ENCODE measurements around the gene LAMP2.

LAMP2 gene

GRCh38 chrX:120468479-120468824, 644 bp downstream of the LAMP2 start:
- no CpG with 5 or more reads among the region's 2 CpGs for WGBS (ENCODE audit: extremely low coverage, insufficient coverage, insufficient read length)
- peak overlapping the region; percentile 66 for H2AFZ ChIP-seq (ENCODE audit: insufficient read depth, low read length, poor library complexity)
- H4K91ac ChIP-seq (ENCODE audit: low read depth, low read length) = peak overlapping the region; percentile 74
- H3K9me3 ChIP-seq (ENCODE audit: insufficient read depth, low read depth, low read length) = no peaks in the 10 kb centered on the region
- peak overlapping the region; percentile 30 for H2BK12ac ChIP-seq (ENCODE audit: low read length)
- H3K4me2 ChIP-seq (ENCODE audit: low read length) = peak overlapping the region; percentile 81
- DNase-seq = peak; percentile 15 to 34
- H2BK5ac ChIP-seq (ENCODE audit: low read depth, low read length, poor library complexity) = peak overlapping the region; percentile 77
- peaks cover 6% of the 10 kb centered on the region for H3K79me1 ChIP-seq (ENCODE audit: low read length)
- H3K4me3 ChIP-seq (ENCODE audit: low read depth, low read length) = peak overlapping the region; percentile 87
- H3K4ac ChIP-seq (ENCODE audit: low read depth, low read length) = peak overlapping the region; percentile 52
- peak overlapping the region; percentile 44 for H4K12ac ChIP-seq (ENCODE audit: low read depth, low read length)
- no peak overlapping the region for H3K23ac ChIP-seq (ENCODE audit: low read length)
- peak overlapping the region; percentile 72 for H3K18ac ChIP-seq (ENCODE audit: low read length)
- H3K79me2 ChIP-seq (ENCODE audit: control insufficient read depth, insufficient read depth, low read length, poor library complexity) = peaks cover 7% of the 10 kb centered on the region
- H2BK120ac ChIP-seq (ENCODE audit: insufficient read depth, low read length, poor library complexity) = peak overlapping the region; percentile 86
- peak overlapping the region; percentile 82 for H3K9ac ChIP-seq (ENCODE audit: low read length)
- H4K8ac ChIP-seq (ENCODE audit: low read depth, low read length) = peak overlapping the region; percentile 66
- no peak overlapping the region for H2AK5ac ChIP-seq (ENCODE audit: low read length)
- peaks cover 0 to 3% of the 10 kb centered on the region in 2 experiments for H3K4me1 ChIP-seq (ENCODE audit: control insufficient read depth in 1 of 2, insufficient read depth in 2 of 2, low read length in 2 of 2)
- H3K36me3 ChIP-seq (ENCODE audit: control insufficient read depth in 1 of 2, insufficient read depth in 2 of 2, low read length in 2 of 2) = no peaks in the 10 kb centered on the region
- peak overlapping the region; percentile 85 for H3K27ac ChIP-seq (ENCODE audit: low read depth, low read length)
- H3K27me3 ChIP-seq (ENCODE audit: insufficient read depth, low read length) = no peaks in the 10 kb centered on the region
- H3K14ac ChIP-seq (ENCODE audit: low read length) = peak overlapping the region; percentile 73

- Histone ChIP-seq H3K9me3 (ENCODE audit: insufficient read depth, low read depth, low read length) (no peaks in the 10 kb centered on the region), H2BK120ac (ENCODE audit: insufficient read depth, low read length, poor library complexity) (no peak overlapping the region), H3K27me3 (ENCODE audit: insufficient read depth, low read length) (no peaks in the 10 kb centered on the region), H2BK5ac (ENCODE audit: low read depth, low read length, poor library complexity) (no peak overlapping the region), H3K14ac (ENCODE audit: low read length) (no peak overlapping the region), H4K91ac (ENCODE audit: low read depth, low read length) (no peak overlapping the region), H3K4me2 (ENCODE audit: low read length) (peak overlapping the region; percentile 81), H3K9ac (ENCODE audit: low read length) (no peak overlapping the region), H3K27ac (ENCODE audit: low read depth, low read length) (no peak overlapping the region), H2AFZ (ENCODE audit: insufficient read depth, low read length, poor library complexity) (no peak overlapping the region), H3K36me3 (ENCODE audit: control insufficient read depth in 1 of 2, insufficient read depth in 2 of 2, low read length in 2 of 2) (no peaks in the 10 kb centered on the region), H2AK5ac (ENCODE audit: low read length) (no peak overlapping the region), H3K79me2 (ENCODE audit: control insufficient read depth, insufficient read depth, low read length, poor library complexity) (peaks cover 7% of the 10 kb centered on the region), H4K12ac (ENCODE audit: low read depth, low read length) (no peak overlapping the region), H3K23ac (ENCODE audit: low read length) (no peak overlapping the region), H3K4me3 (ENCODE audit: low read depth, low read length) (no peak overlapping the region), H3K79me1 (ENCODE audit: low read length) (peaks cover 6% of the 10 kb centered on the region), H2BK12ac (ENCODE audit: low read length) (no peak overlapping the region), H3K4ac (ENCODE audit: low read depth, low read length) (peak overlapping the region; percentile 69), H4K8ac (ENCODE audit: low read depth, low read length) (no peak overlapping the region), H3K18ac (ENCODE audit: low read length) (no peak overlapping the region), H3K4me1 (ENCODE audit: control insufficient read depth in 1 of 2, insufficient read depth in 2 of 2, low read length in 2 of 2) (peaks cover 0 to 3% of the 10 kb centered on the region in 2 experiments)
- no peak for DNase-seq
- no CpG with 5 or more reads among the region's 4 CpGs for WGBS (ENCODE audit: extremely low coverage, insufficient coverage, insufficient read length)
Observed at GRCh38 chrX:120468071-120468470, 1.0 kb downstream of the LAMP2 start.

GRCh38 chrX:120464411-120464810, 4.7 kb downstream of the LAMP2 start:
- H4K8ac ChIP-seq (ENCODE audit: low read depth, low read length) = no peak overlapping the region
- no CpG with 5 or more reads among the region's 4 CpGs for WGBS (ENCODE audit: extremely low coverage, insufficient coverage, insufficient read length)

GRCh38 chrX:120463241-120463640, 5.9 kb downstream of the LAMP2 start:
- no peak overlapping the region for H2BK120ac ChIP-seq (ENCODE audit: insufficient read depth, low read length, poor library complexity)
- H2AFZ ChIP-seq (ENCODE audit: insufficient read depth, low read length, poor library complexity) = no peak overlapping the region
- no peak overlapping the region for H4K12ac ChIP-seq (ENCODE audit: low read depth, low read length)
- H3K9me3 ChIP-seq (ENCODE audit: insufficient read depth, low read depth, low read length) = no peaks in the 10 kb centered on the region
- no peak overlapping the region for H3K14ac ChIP-seq (ENCODE audit: low read length)
- H3K4me3 ChIP-seq (ENCODE audit: low read depth, low read length) = no peak overlapping the region
- H3K36me3 ChIP-seq (ENCODE audit: control insufficient read depth in 1 of 2, insufficient read depth in 2 of 2, low read length in 2 of 2) = no peaks in the 10 kb centered on the region
- H3K4me1 ChIP-seq (ENCODE audit: control insufficient read depth in 1 of 2, insufficient read depth in 2 of 2, low read length in 2 of 2) = peaks cover 0 to 5% of the 10 kb centered on the region in 2 experiments
- no peak overlapping the region for H2AK5ac ChIP-seq (ENCODE audit: low read length)
- no peaks in the 10 kb centered on the region for H3K27me3 ChIP-seq (ENCODE audit: insufficient read depth, low read length)
- no peak overlapping the region for H4K91ac ChIP-seq (ENCODE audit: low read depth, low read length)
- no peak overlapping the region for H3K9ac ChIP-seq (ENCODE audit: low read length)
- H3K23ac ChIP-seq (ENCODE audit: low read length) = no peak overlapping the region
- no peaks in the 10 kb centered on the region for H3K79me1 ChIP-seq (ENCODE audit: low read length)
- H3K18ac ChIP-seq (ENCODE audit: low read length) = no peak overlapping the region
- no peak overlapping the region for H4K8ac ChIP-seq (ENCODE audit: low read depth, low read length)
- no peak overlapping the region for H3K4me2 ChIP-seq (ENCODE audit: low read length)
- H3K4ac ChIP-seq (ENCODE audit: low read depth, low read length) = no peak overlapping the region
- DNase-seq = no peak
- H2BK5ac ChIP-seq (ENCODE audit: low read depth, low read length, poor library complexity) = no peak overlapping the region
- H2BK12ac ChIP-seq (ENCODE audit: low read length) = no peak overlapping the region
- H3K79me2 ChIP-seq (ENCODE audit: control insufficient read depth, insufficient read depth, low read length, poor library complexity) = peaks cover 2% of the 10 kb centered on the region
- no CpG with 5 or more reads among the region's 1 CpG for whole genome bisulfite sequencing (ENCODE audit: extremely low coverage, insufficient coverage, insufficient read length)
- H3K27ac ChIP-seq (ENCODE audit: low read depth, low read length) = no peak overlapping the region

More at GRCh38 chrX:120464411-120464810, 4.7 kb downstream of the LAMP2 start:
- H3K36me3 ChIP-seq (ENCODE audit: control insufficient read depth in 1 of 2, insufficient read depth in 2 of 2, low read length in 2 of 2) = no peaks in the 10 kb centered on the region
- no peaks in the 10 kb centered on the region for H3K9me3 ChIP-seq (ENCODE audit: insufficient read depth, low read depth, low read length)
- no peak overlapping the region for H4K91ac ChIP-seq (ENCODE audit: low read depth, low read length)
- no peak overlapping the region for H3K4ac ChIP-seq (ENCODE audit: low read depth, low read length)
- H2BK12ac ChIP-seq (ENCODE audit: low read length) = no peak overlapping the region
- H3K27ac ChIP-seq (ENCODE audit: low read depth, low read length) = no peak overlapping the region
- H3K9ac ChIP-seq (ENCODE audit: low read length) = no peak overlapping the region
- H3K4me2 ChIP-seq (ENCODE audit: low read length) = no peak overlapping the region
- H3K18ac ChIP-seq (ENCODE audit: low read length) = no peak overlapping the region
- H2AFZ ChIP-seq (ENCODE audit: insufficient read depth, low read length, poor library complexity) = no peak overlapping the region
- no peak overlapping the region for H3K4me3 ChIP-seq (ENCODE audit: low read depth, low read length)
- no peak overlapping the region for H4K12ac ChIP-seq (ENCODE audit: low read depth, low read length)
- peaks cover 0 to 3% of the 10 kb centered on the region in 2 experiments for H3K4me1 ChIP-seq (ENCODE audit: control insufficient read depth in 1 of 2, insufficient read depth in 2 of 2, low read length in 2 of 2)
- H3K79me1 ChIP-seq (ENCODE audit: low read length) = peaks cover 6% of the 10 kb centered on the region
- H2AK5ac ChIP-seq (ENCODE audit: low read length) = no peak overlapping the region
- DNase-seq = no peak
- peaks cover 7% of the 10 kb centered on the region for H3K79me2 ChIP-seq (ENCODE audit: control insufficient read depth, insufficient read depth, low read length, poor library complexity)
- no peak overlapping the region for H3K14ac ChIP-seq (ENCODE audit: low read length)
- H3K27me3 ChIP-seq (ENCODE audit: insufficient read depth, low read length) = no peaks in the 10 kb centered on the region
- no peak overlapping the region for H2BK120ac ChIP-seq (ENCODE audit: insufficient read depth, low read length, poor library complexity)
- H2BK5ac ChIP-seq (ENCODE audit: low read depth, low read length, poor library complexity) = no peak overlapping the region
- H3K23ac ChIP-seq (ENCODE audit: low read length) = no peak overlapping the region
